ENCODE results near the gene HSPA1A. TPM values are rescaled to one million over a fixed set of nuclear protein-coding genes. Genes with fewer than 3 reads are reported as not detected.
"Not testable (repeated sequence)": the region's sequence is repeated elsewhere in the genome, so short reads cannot be mapped to it uniquely, and the experiment has no call there.

Gene HSPA1A
- total RNA-seq, 4 donors from 2014 or later: 170 to 304 (median 221) TPM

GRCh38 chr6:31792090-31792374 lies 23.3 kb upstream of the HSPA1A start:
- Histone ChIP-seq H3K27ac (no peak overlapping the region), H3K4me1 (peaks cover 0 to 32% (median 11%) of the 10 kb centered on the region in 4 donors), H3K36me3 (peaks cover 0 to 56% (median 0%) of the 10 kb centered on the region in 3 donors), H3K4me3 (no peak overlapping the region), H3K27me3 (no peaks in the 10 kb centered on the region), H3K9me3 (no peaks in the 10 kb centered on the region)
- no peak for TF ChIP-seq EP300 (IDR thresholded peaks at IDR 0.05)
- no peak for TF ChIP-seq POLR2A (IDR thresholded peaks at IDR 0.05)
- TF ChIP-seq CTCF (IDR thresholded peaks at IDR 0.05): no peak
- WGBS, 2 donors: 67 to 71% methylated on average over 3 of the region's 3 CpGs
- no peak for DNase-seq (ENCODE audit: low spot score in 2 of 2)

GRCh38 chr6:31792761-31793171 lies 22.6 kb upstream of the HSPA1A start:
- Histone ChIP-seq H3K27ac (no peak overlapping the region), H3K4me3 (no peak overlapping the region), H3K9me3 (no peaks in the 10 kb centered on the region), H3K36me3 (peaks cover 0 to 53% (median 0%) of the 10 kb centered on the region in 3 donors), H3K27me3 (no peaks in the 10 kb centered on the region), H3K4me1 (peaks cover 0 to 32% (median 11%) of the 10 kb centered on the region in 4 donors)
- TF ChIP-seq CTCF (IDR thresholded peaks at IDR 0.05) (no peak), POLR2A (IDR thresholded peaks at IDR 0.05) (no peak), EP300 (IDR thresholded peaks at IDR 0.05) (no peak)
- 81 to 90% methylated on average over 11 to 12 of the region's 12 CpGs for WGBS, 2 donors
- no peak for DNase-seq (ENCODE audit: low spot score in 2 of 2)

GRCh38 chr6:31793927-31794245 lies 21.5 kb upstream of the HSPA1A start:
- not testable (repeated sequence) for H3K27me3 ChIP-seq; H3K9me3 ChIP-seq; DNase-seq (ENCODE audit: low spot score in 2 of 2)
- peak overlapping the region in 2 of 4 donors; percentile 97 to 99 for H3K27ac ChIP-seq
- WGBS, 2 donors: 90 to 92% methylated on average over 6 of the region's 6 CpGs
- peak overlapping the region in 1 of 4 donors; percentile 99 for H3K4me3 ChIP-seq
- H3K36me3 ChIP-seq: peaks cover 0 to 43% (median 0%) of the 10 kb centered on the region in 3 donors
- H3K4me1 ChIP-seq: peaks cover 0 to 32% (median 11%) of the 10 kb centered on the region in 4 donors

- Histone ChIP-seq H3K36me3 (peaks cover 0 to 40% (median 0%) of the 10 kb centered on the region in 3 donors), H3K4me1 (peaks cover 0 to 32% (median 11%) of the 10 kb centered on the region in 4 donors), H3K4me3 (peak overlapping the region; percentile 61 to 99 (median 86)), H3K9me3 (no peaks in the 10 kb centered on the region), H3K27me3 (no peaks in the 10 kb centered on the region), H3K27ac (peak overlapping the region; percentile 91 to 99 (median 96))
- no peak for DNase-seq (ENCODE audit: low spot score in 2 of 2)
- WGBS, 2 donors: 7 to 16% methylated on average over 7 of the region's 7 CpGs
- TF ChIP-seq CTCF (IDR thresholded peaks at IDR 0.05) (no peak), EP300 (IDR thresholded peaks at IDR 0.05) (no peak), POLR2A (IDR thresholded peaks at IDR 0.05) (no peak)
Measured at GRCh38 chr6:31794294-31794865, 21.0 kb upstream of the HSPA1A start.

GRCh38 chr6:31794866-31795615 lies 20.3 kb upstream of the HSPA1A start:
- H3K27me3 ChIP-seq: no peaks in the 10 kb centered on the region
- no peaks in the 10 kb centered on the region for H3K9me3 ChIP-seq
- peaks cover 0 to 32% (median 11%) of the 10 kb centered on the region in 4 donors for H3K4me1 ChIP-seq
- H3K27ac ChIP-seq: peak overlapping the region; percentile 91 to 99 (median 96)
- peaks cover 0 to 34% (median 0%) of the 10 kb centered on the region in 3 donors for H3K36me3 ChIP-seq
- 1 to 3% methylated on average over 37 to 42 of the region's 44 CpGs for WGBS, 2 donors
- DNase-seq (ENCODE audit: low spot score in 2 of 2): no peak
- TF ChIP-seq EP300 (IDR thresholded peaks at IDR 0.05) (no peak), POLR2A (IDR thresholded peaks at IDR 0.05) (no peak)
- peak overlapping the region; percentile 61 to 99 (median 86) for H3K4me3 ChIP-seq

- Histone ChIP-seq H3K27ac (peak within 1 kb of the TSS; percentile 91 to 99 (median 96)), H3K27me3 (no peaks in the 10 kb centered on the region), H3K36me3 (peaks cover 0 to 29% (median 0%) of the 10 kb centered on the region in 3 donors), H3K4me3 (peak within 1 kb of the TSS; percentile 61 to 99 (median 86)), H3K9me3 (no peaks in the 10 kb centered on the region), H3K4me1 (peaks cover 0 to 32% (median 11%) of the 10 kb centered on the region in 4 donors)
- TF ChIP-seq CTCF (IDR thresholded peaks at IDR 0.05) (peak; percentile 88 to 99 (median 98)), EP300 (IDR thresholded peaks at IDR 0.05) (peak; percentile 15 to 70), POLR2A (IDR thresholded peaks at IDR 0.05) (peak in 1 of 2 donors; percentile 76)
- DNase-seq (ENCODE audit: low spot score in 2 of 2): peak; percentile 64 to 72
- 1 to 2% methylated on average over 29 to 63 of the region's 75 CpGs for WGBS, 2 donors
Measured at GRCh38 chr6:31795616-31796298, 19.6 kb upstream of the HSPA1A start, which contains the start of gene VARS1. Gene VARS1 (minus strand): TSS chr6:31795752. CDS start chr6:31795217, 535 bp downstream.
